HL-60 (cell line): ENCODE data around the gene IL13RA2.

Source experiments
- CTCF ChIP-seq: IDR thresholded peaks from one replicate; pipeline ENCODE4 v1.5.1; 2011; ENCODE audit warnings: low read length, control low read depth, inconsistent platforms; ENCODE audit not compliant: insufficient read depth
- POLR2AphosphoS5 ChIP-seq: IDR thresholded peaks from 2 replicates; pipeline ENCODE4 v1.6.1; 2012; ENCODE audit warnings: low read depth
- REST ChIP-seq: IDR thresholded peaks from 2 replicates; pipeline ENCODE4 v1.6.1; 2012; ENCODE audit warnings: low read depth; ENCODE audit not compliant: insufficient replicate concordance

GRCh38 chrX:114976292-114976691, 41.1 kb downstream of the IL13RA2 start:
- TF ChIP-seq REST (no peak), CTCF (no peak), POLR2AphosphoS5 (no peak)
